Coronary artery (tissue), 2 donors: ENCODE measurements around the gene PLA2R1.

Source experiments
- DNase-seq: peaks from one replicate; pipeline ENCODE4 v3.0.0-alpha.2; 2017; ENCODE audit warnings: low spot score
- H3K27ac ChIP-seq, 2 donors: fragments of 200-600 bp; sonication (generic); one replicate each; pipeline ENCODE4 v1.5.1; 2016 to 2019
- H3K4me3 ChIP-seq: fragments of 200-600 bp; sonication (generic); 2 replicates; pipeline ENCODE4 v1.5.1; 2016; ENCODE audit warnings: mild to moderate bottlenecking, moderate library complexity
- CTCF ChIP-seq: fragments of 200-600 bp; sonication (generic); IDR thresholded peaks from one replicate; pipeline ENCODE4 v1.5.1; 2019; ENCODE audit warnings: antibody characterized with exemption

PLA2R1 gene

DNA sequence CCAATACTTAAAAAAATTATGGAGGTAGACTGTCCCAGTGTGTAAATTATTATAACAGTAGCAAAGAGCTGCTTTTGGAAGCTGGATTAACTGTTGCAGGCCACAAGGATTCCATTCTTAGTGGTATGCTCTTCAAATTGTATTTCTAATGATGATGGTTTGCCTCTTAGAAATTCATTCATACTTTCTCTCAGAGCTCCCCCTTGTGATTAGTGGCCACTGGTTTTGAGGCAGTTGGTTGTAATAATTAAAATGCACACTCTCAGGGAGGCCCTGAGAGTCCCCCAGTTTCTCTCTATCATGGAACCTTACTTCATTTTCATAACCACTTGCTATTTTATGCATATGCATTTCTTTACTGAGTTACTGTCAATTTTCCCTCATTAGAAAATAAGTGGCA lies 122.5 kb downstream of the PLA2R1 start:
- no peak for DNase-seq
- Histone ChIP-seq H3K4me3 (no peak overlapping the region), H3K27ac (no peak overlapping the region)
- no peak for TF ChIP-seq CTCF

DNA sequence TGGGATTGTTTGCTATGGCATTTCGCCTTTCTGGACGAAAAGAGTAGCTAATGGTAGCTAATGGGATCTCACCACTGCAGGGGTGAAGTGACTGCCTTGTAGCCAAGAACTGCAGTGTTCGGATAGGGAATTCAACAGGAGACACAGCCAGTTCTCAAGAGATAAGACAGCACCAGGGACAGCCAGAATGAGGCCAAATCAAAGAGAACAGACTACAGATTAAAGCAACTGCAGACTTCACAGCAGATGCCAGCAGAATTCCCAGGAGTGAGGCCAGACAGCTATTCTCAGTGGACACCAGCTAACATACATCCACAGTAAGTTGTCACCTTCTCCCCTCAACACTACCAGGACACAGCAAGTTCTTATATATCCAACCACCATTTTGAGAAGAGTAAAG lies 124.0 kb downstream of the PLA2R1 start:
- peak overlapping the region in 1 of 2 donors; percentile 50 for H3K27ac ChIP-seq
- H3K4me3 ChIP-seq, result no peak overlapping the region
- DNase-seq, result no peak
- TF ChIP-seq CTCF, result no peak

- TF ChIP-seq CTCF, result no peak
- no peak overlapping the region for H3K4me3 ChIP-seq
- H3K27ac ChIP-seq, result no peak overlapping the region
- no peak for DNase-seq
Observed at GRCh38 chr2:159936471-159936870, 125.9 kb downstream of the PLA2R1 start.

- no peak for DNase-seq
Observed at GRCh38 chr2:159933727-159934049, 128.7 kb downstream of the PLA2R1 start.

DNA sequence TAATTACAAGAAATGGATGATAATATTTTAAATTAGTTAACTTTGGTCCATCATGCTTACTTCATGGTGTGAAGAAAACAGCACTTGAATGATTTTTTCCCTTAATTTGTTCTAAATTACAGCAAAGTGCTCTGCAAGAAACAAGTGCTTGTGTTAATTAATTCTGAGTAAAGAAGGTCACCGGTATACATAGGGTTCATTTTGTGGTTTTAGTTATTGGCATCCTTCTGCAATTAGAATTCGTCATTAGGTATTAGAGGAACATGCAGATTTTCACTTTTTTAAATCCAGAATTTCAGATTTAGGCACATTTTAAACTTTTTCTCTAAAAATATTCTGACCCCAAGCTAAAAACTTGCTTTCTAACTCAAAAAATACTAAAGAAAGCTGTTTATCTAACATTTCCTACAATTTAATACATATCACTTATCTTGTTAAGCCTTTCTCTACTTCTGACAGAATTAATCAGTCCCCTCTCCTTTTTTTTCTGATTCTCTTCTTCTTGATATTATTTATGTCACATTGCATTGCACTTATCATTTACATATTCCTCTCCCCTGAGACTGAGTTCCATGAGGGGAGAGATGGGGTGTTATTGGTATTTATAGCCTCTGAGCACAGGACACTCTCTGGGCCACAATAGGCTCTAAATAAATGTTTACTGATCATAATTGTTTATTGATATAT lies 129.2 kb downstream of the PLA2R1 start:
- Histone ChIP-seq H3K27ac (peak overlapping the region; percentile 48 to 63), H3K4me3 (no peak overlapping the region)
- no peak for DNase-seq
- TF ChIP-seq CTCF, result no peak

More at GRCh38 chr2:159933727-159934049, 128.7 kb downstream of the PLA2R1 start:
- Histone ChIP-seq H3K27ac (peak overlapping the region; percentile 48 to 63), H3K4me3 (no peak overlapping the region)
- no peak for TF ChIP-seq CTCF

GRCh38 chr2:159926695-159927094 lies 135.7 kb downstream of the PLA2R1 start:
- no peak overlapping the region for H3K27ac ChIP-seq
- no peak overlapping the region for H3K4me3 ChIP-seq
- no peak for TF ChIP-seq CTCF
- DNase-seq, result no peak

DNA sequence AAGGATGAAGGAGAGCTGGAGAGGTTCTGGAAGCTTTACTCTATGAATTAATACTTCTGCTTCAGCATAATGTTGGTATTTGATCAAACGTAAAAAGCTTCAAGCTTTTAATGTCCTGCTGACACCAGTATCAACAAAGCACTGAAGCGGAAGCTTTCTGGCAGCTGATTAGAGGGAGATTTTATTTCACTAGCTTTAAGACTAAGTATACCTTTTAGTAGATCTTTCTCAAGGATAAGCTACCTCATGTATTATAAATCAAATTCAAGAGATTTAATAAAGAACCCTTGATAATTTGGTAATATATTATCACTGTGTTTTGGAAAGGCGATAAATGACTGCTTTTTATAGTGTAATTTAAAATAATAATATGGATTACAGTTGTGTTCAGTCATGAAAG lies 136.4 kb downstream of the PLA2R1 start:
- no peak for TF ChIP-seq CTCF
- DNase-seq, result no peak
- Histone ChIP-seq H3K27ac (no peak overlapping the region), H3K4me3 (no peak overlapping the region)
